ENCODE measurements around the gene DPP3.

DNA sequence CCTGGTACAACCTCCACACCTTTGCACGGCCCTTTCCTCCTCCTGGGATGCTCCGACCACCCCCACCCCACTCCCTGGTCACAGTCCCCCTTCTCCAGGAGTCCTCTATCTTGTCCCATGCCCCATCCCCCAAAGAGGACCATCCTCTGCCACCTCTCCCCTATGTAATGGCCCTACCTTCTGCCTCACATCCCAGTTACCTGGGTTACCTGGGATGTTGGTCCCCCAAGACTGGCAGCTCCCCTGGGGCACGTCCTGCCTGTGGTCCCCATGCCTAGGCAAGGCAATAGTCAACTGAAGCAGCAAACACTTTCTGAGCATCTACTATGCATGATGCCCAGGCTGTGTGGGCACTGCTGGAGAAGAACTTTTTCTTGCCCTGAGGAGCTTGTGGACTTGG lies 75.2 kb downstream of the DPP3 start:
- no peak for TF ChIP-seq EZH2 (IDR thresholded peaks at IDR 0.05; ENCODE audit: borderline replicate concordance, insufficient read depth, low read depth, low read length, poor library complexity, severe bottlenecking)
- TF ChIP-seq CTCF (IDR thresholded peaks at IDR 0.05): no peak

Measured in B cell (primary cell).